B cell (primary cell): ENCODE results near the gene C22orf31. TPM values are rescaled to one million over a fixed set of nuclear protein-coding genes. Genes with fewer than 3 reads are reported as not detected.

Experiments
- ATAC-seq: fragments of 200-7000 bp; cut with Tn5 transposase; one replicate; pipeline ENCODE4 v1.10.0; 2021; ENCODE audit warnings: low read depth, mild to moderate bottlenecking, moderate number of reproducible peaks, moderate library complexity
- CTCF ChIA-PET: fragments of 350-600 bp; sonication (Branson Sonifier 250); formaldehyde crosslinking; loops from one replicate; lab custom pipeline; 2021; ENCODE audit warnings: antibody characterized with exemption, inconsistent platforms; lab: Charles Lee
- POLR2A ChIA-PET: fragments of 350-600 bp; sonication (Branson Sonifier 250); formaldehyde crosslinking; loops from one replicate; lab custom pipeline; 2021; ENCODE audit warnings: antibody characterized with exemption; lab: Charles Lee
- DNase-seq: peaks from one replicate; pipeline ENCODE4 v3.0.0; 2013
- H2AFZ ChIP-seq: 2 replicates; pipeline ENCODE4 v1.6.1; 2012; ENCODE audit warnings: mild to moderate bottlenecking, low read depth, low read length; ENCODE audit not compliant: insufficient read depth, poor library complexity, severe bottlenecking
- H3K27ac ChIP-seq, 2 donors: 1 replicate in 1 of 2; 2 replicates in 1 of 2; pipeline ENCODE4 v1.5.1; 2012 to 2013; ENCODE audit warnings: low read length in 2 of 2, mild to moderate bottlenecking in 2 of 2, moderate library complexity in 1 of 2
- H3K27me3 ChIP-seq, 4 experiments: fragments of 200-600 bp in 1 of 4; sonication (generic) in 1 of 4; replicated peaks in 1 of 4; 1 replicate in 2 of 4; 2 replicates in 2 of 4; pipeline versions ENCODE4 v1.6.1 to v1.7.0; 2013 to 2016; ENCODE audit warnings: low read length in 3 of 4, mild to moderate bottlenecking in 2 of 4, mixed read lengths in 1 of 4, moderate library complexity in 1 of 4; ENCODE audit not compliant: insufficient read depth in 4 of 4, control insufficient read depth in 3 of 4; ENCODE audit errors: control extremely low read depth in 1 of 4
- H3K36me3 ChIP-seq, 2 experiments: replicated peaks in 1 of 2; 1 replicate in 1 of 2; 2 replicates in 1 of 2; pipeline versions ENCODE4 v1.6.1 to v1.7.1; 2013; ENCODE audit warnings: low read length in 1 of 2; ENCODE audit not compliant: insufficient read depth in 2 of 2, control insufficient read depth in 1 of 2; ENCODE audit errors: control extremely low read depth in 1 of 2, extremely low read depth in 1 of 2
- H3K4me1 ChIP-seq, 2 donors: fragments of 200-600 bp in 1 of 2; sonication (generic) in 1 of 2; 1 replicate in 1 of 2; 2 replicates in 1 of 2; pipeline versions ENCODE4 v1.5.1 to v1.6.1; 2013 to 2017; ENCODE audit warnings: low read length in 2 of 2; ENCODE audit not compliant: control insufficient read depth in 2 of 2, insufficient read depth in 2 of 2
- H3K4me2 ChIP-seq: replicated peaks from 2 replicates; pipeline ENCODE3; 2012; ENCODE audit warnings: mild to moderate bottlenecking, low read depth, low read length; ENCODE audit not compliant: poor library complexity, severe bottlenecking
- H3K4me3 ChIP-seq, 5 experiments: fragments of 200-600 bp in 1 of 5; sonication (generic) in 1 of 5; 1 replicate in 3 of 5; 2 replicates in 2 of 5; pipeline versions ENCODE4 v1.5.1 to v1.7.0; 2011 to 2016; ENCODE audit warnings: low read length in 4 of 5, mild to moderate bottlenecking in 4 of 5, low read depth in 2 of 5, control low read depth in 1 of 5, moderate library complexity in 1 of 5; ENCODE audit not compliant: insufficient read depth in 1 of 5; ENCODE audit errors: control extremely low read depth in 1 of 5, extremely low read depth in 1 of 5
- H3K79me2 ChIP-seq: fragments of 200-600 bp; sonication (generic); one replicate; pipeline ENCODE4 v1.6.0; 2016; ENCODE audit warnings: low read length; ENCODE audit not compliant: control insufficient read depth, insufficient read depth
- H3K9ac ChIP-seq: fragments of 200-600 bp; sonication (generic); 2 replicates; pipeline ENCODE4 v1.6.1; 2017; ENCODE audit warnings: mild to moderate bottlenecking, low read length, moderate library complexity
- H3K9me3 ChIP-seq, 3 donors: one replicate each; pipeline versions ENCODE4 v1.6.1 to v1.7.1; 2013; ENCODE audit warnings: low read length in 2 of 3; ENCODE audit not compliant: control insufficient read depth in 2 of 3, insufficient read depth in 1 of 3; ENCODE audit errors: control extremely low read depth in 1 of 3
- H4K20me1 ChIP-seq: 2 replicates; pipeline ENCODE4 v1.6.0; 2012; ENCODE audit warnings: mild to moderate bottlenecking, low read length; ENCODE audit not compliant: insufficient read depth, control insufficient read depth, poor library complexity, severe bottlenecking
- H3K27ac Mint-ChIP-seq: one replicate; pipeline ENCODE4 v1.8.0; 2021; ENCODE audit warnings: mixed read lengths
- H3K27me3 Mint-ChIP-seq: one replicate; pipeline ENCODE4 v1.8.0; 2021; ENCODE audit warnings: mixed read lengths
- H3K4me1 Mint-ChIP-seq: one replicate; pipeline ENCODE4 v1.8.0; 2021; ENCODE audit warnings: mixed read lengths
- H3K4me3 Mint-ChIP-seq: one replicate; pipeline ENCODE4 v1.8.0; 2021; ENCODE audit warnings: mixed read lengths
- H3K9me3 Mint-ChIP-seq: one replicate; pipeline ENCODE4 v1.8.0; 2022; ENCODE audit warnings: mixed read lengths; ENCODE audit not compliant: insufficient read depth
- EZH2 ChIP-seq: IDR thresholded peaks from 2 replicates; pipeline ENCODE4 v1.6.1; 2012; ENCODE audit warnings: borderline replicate concordance, low read depth, mild to moderate bottlenecking, moderate library complexity, low read length; ENCODE audit not compliant: insufficient read depth, poor library complexity, severe bottlenecking
- WGBS: methylation state at CpG from one replicate; pipeline ENCODE4 v1.1.5; 2013; ENCODE audit warnings: missing lambda C conversion rate; ENCODE audit not compliant: insufficient coverage; 5-methylcytosine and 5-hydroxymethylcytosine counted together
- intact Hi-C: fragments of 100-400 bp; cut with micrococcal nuclease; formaldehyde crosslinking; loops from one replicate; pipeline ENCODE4 v1.10.0; 2022
- polyA plus RNA-seq: library from polyadenylated mRNA; depleted of rRNA; stranded (reverse); fragments of >200 nt; gene quantifications from 2 replicates; pipeline ENCODE4 v1.2.3, GENCODE V29; 2012
- total RNA-seq, 2 donors: library from RNA; stranded (reverse); fragments of 120-200 nt in 1 of 2; gene quantifications; 1 replicate in 1 of 2; 2 replicates in 1 of 2; pipeline versions ENCODE4 v1.2.3 to v1.2.4, GENCODE V29; 2013 to 2022
- TF ChIP-seq, protein P1 (sequence below): fragments of 200-600 bp; IDR thresholded peaks from one replicate; pipeline ENCODE4 v1.8.0; 2022; ENCODE audit warnings: antibody characterized with exemption, mild to moderate bottlenecking

The C22orf31 gene
- total and polyA plus RNA-seq, 2 donors (not counting 1 experiment from before 2014, with no cell fraction given) = not detected

DNA sequence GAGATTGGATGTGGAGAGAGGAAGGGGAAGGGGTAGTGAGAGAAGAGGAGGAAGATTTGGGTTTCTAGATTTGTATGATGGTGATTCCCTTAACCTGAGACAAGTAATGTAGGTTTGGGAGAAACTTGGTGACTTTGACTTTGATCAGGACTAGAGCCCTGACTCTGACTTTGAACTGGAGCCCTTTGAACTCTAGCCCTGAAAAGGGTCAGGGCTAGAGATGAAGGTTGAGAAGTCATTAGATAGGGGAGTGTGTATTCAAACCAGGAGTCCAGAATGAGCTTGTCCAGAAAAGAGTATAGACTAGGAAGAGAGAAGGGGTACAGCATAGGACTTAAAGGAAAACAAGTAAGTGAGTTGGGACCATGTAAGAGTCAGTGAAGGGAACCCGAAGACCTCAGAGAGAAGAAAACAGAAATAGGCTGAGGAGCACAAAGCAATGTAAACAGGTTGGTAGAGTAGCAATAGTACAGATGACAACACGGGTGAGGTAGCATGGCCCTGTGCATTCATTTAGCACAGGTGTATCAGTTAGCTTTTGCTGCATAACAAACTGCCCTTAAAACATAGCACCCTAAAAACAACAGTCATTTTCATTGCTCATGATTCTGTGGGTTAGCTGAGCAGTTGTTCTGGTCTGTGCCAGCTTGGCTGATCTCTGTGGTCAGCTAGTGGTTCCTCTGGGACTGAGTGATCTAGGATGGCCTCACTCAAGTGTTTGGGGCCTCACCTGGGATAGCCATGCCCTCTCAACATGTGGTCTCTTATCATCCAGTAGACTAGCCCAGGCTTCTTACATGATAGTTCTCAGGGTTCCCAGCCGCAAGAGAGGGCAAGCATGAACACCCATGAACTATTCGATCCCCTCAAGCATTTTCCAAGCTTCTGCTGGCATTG, 43.1 kb downstream of the C22orf31 start:
- DNase-seq = no peak
- no peak overlapping the region for H3K9ac ChIP-seq
- H3K4me2 ChIP-seq = no peak overlapping the region
- H3K4me3 ChIP-seq = no peak overlapping the region
- intact Hi-C loops = no loop called here
- Mint-ChIP-seq H3K9me3 (peaks cover 3% of the 10 kb centered on the region), H3K4me3 (no peak overlapping the region), H3K4me1 (peaks cover 10% of the 10 kb centered on the region), H3K27me3 (peaks cover 14% of the 10 kb centered on the region), H3K27ac (no peak overlapping the region)
- no peaks in the 10 kb centered on the region for H4K20me1 ChIP-seq
- H2AFZ ChIP-seq = no peak overlapping the region
- 100% methylated on average over 1 of the region's 4 CpGs for WGBS
- TF ChIP-seq, protein P1, sequence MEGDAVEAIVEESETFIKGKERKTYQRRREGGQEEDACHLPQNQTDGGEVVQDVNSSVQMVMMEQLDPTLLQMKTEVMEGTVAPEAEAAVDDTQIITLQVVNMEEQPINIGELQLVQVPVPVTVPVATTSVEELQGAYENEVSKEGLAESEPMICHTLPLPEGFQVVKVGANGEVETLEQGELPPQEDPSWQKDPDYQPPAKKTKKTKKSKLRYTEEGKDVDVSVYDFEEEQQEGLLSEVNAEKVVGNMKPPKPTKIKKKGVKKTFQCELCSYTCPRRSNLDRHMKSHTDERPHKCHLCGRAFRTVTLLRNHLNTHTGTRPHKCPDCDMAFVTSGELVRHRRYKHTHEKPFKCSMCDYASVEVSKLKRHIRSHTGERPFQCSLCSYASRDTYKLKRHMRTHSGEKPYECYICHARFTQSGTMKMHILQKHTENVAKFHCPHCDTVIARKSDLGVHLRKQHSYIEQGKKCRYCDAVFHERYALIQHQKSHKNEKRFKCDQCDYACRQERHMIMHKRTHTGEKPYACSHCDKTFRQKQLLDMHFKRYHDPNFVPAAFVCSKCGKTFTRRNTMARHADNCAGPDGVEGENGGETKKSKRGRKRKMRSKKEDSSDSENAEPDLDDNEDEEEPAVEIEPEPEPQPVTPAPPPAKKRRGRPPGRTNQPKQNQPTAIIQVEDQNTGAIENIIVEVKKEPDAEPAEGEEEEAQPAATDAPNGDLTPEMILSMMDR = no peak
- no peak for TF ChIP-seq EZH2
- H3K27me3 ChIP-seq = peaks cover 0 to 14% (median 0%) of the 10 kb centered on the region in 4 experiments
- peaks cover 4 to 7% of the 10 kb centered on the region in 2 donors for H3K4me1 ChIP-seq
- no peaks in the 10 kb centered on the region for H3K36me3 ChIP-seq
- no peak overlapping the region for H3K27ac ChIP-seq
- ChIA-PET CTCF (interaction anchor here (1.2 to 1.5 kb wide), 2 partner anchors 22 to 163 kb away, joined by 3 to 8 read pairs; no protein-coding TSS in a partner anchor), POLR2A (no interaction called here)
- no peak for ATAC-seq
- H3K79me2 ChIP-seq = no peaks in the 10 kb centered on the region
- no peaks in the 10 kb centered on the region for H3K9me3 ChIP-seq
